C4-2B (cell line): ENCODE data around the gene RXRA.

Experiments
- CTCF ChIP-seq: fragments of 450-650 bp; conservative IDR thresholded peaks from 2 replicates; pipeline ENCODE4 v1.5.1; 2017; ENCODE audit warnings: mild to moderate bottlenecking
- ZFX ChIP-seq: fragments of 450-650 bp; IDR thresholded peaks from 2 replicates; pipeline ENCODE4 v1.6.1; 2017

GRCh38 chr9:134378901-134379338, 52.7 kb downstream of the RXRA start:
- TF ChIP-seq CTCF (no peak), ZFX (no peak)
